Erythroblast (primary cell): ENCODE results near the gene FRMD4A.

ENCODE experiments used
- GATA1 ChIP-seq: IDR thresholded peaks from 2 replicates; pipeline ENCODE4 v1.6.1; 2011; ENCODE audit warnings: low read depth, mild to moderate bottlenecking, control low read depth, low read length, moderate library complexity
- POLR2A ChIP-seq: IDR thresholded peaks from 2 replicates; pipeline ENCODE4 v1.6.1; 2011; ENCODE audit warnings: mild to moderate bottlenecking, low read length

DNA sequence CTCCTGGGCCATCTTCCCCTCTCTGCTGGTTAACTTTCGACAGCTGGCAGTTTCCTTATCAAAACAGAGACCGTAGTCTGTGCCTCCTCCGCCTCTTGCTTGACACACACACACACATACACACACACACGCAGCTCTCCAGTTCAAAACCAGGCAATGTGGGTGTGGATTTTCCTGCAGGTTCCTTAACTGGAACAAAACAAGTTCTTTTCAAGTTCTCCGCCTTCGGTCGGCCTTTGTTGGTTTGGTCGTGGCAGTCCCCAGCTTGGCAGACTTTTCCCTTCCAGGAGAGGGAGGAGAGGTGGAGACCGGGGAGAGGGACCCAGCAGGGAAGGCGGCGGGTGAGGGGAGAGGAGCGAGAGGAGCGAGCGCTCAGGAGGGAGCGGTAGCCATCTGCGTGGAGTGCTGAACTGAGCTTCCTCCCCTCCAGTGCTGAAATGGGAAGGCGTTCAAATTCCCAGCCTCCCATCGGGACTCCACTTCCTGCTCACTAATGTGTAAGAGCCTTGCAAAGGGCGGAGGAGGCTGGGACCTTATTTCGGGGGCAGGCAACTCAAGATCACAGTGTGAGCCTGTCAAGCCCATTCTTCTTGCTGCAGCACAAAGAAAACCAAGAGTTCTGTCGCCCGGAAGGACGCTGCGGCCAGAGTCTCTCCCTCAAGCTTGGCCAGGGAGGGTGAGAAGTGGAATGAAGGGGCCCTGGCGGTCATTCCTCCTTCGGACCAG, 623.4 kb downstream of the FRMD4A start:
- TF ChIP-seq POLR2A (peak; percentile 23), GATA1 (no peak)
